D721Med (cell line): ENCODE results near the gene BLOC1S1.
A peak's percentile ranks its signal among the peaks of the same experiment; 100 is the strongest.

ENCODE experiments used
- DNase-seq: peaks from one replicate; pipeline ENCODE4 v3.0.0; 2011; ENCODE audit warnings: low spot score; ENCODE audit not compliant: insufficient read length
- FAIRE-seq: peaks from 2 replicates; lab custom pipeline; 2011; peaks lifted over from hg19 to GRCh38; lab: Jason Lieb, UNC
- TF ChIP-seq, protein P1 (sequence below): IDR thresholded peaks from 2 replicates; pipeline ENCODE4 v1.5.1; 2012; ENCODE audit warnings: mild to moderate bottlenecking, control low read depth; ENCODE audit not compliant: insufficient read depth; ENCODE audit errors: missing control alignments

BLOC1S1 gene

DNA sequence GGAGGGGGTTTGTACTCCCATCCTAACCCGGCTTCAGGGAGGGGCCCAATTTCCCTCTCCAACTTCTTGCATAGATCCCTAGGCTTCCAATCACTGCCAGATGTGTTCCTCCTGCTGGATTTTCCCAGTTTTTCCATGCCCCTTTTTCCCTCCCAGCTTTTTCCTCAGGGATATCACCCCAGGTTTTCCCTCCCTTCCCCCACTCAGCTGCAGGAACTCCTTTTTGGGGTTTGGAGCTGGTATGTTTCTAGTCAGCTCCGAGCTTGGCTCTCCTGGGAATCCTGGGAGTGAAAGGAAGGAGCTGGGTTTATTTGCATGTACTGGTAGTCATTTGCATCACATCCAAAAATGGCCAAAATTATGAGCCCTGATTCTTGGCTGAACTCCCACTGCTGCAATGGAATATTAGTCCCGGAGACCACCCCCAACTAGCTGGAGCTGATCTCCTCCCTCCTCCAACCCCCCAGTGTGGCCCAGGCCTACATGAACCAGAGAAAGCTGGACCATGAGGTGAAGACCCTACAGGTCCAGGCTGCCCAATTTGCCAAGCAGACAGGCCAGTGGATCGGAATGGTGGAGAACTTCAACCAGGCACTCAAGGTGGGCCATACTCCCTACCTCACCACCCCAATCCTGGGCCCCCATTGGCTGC lies 2.9 kb downstream of the BLOC1S1 start:
- DNase-seq (no peak), FAIRE-seq (no peak)
- TF ChIP-seq, protein P1, sequence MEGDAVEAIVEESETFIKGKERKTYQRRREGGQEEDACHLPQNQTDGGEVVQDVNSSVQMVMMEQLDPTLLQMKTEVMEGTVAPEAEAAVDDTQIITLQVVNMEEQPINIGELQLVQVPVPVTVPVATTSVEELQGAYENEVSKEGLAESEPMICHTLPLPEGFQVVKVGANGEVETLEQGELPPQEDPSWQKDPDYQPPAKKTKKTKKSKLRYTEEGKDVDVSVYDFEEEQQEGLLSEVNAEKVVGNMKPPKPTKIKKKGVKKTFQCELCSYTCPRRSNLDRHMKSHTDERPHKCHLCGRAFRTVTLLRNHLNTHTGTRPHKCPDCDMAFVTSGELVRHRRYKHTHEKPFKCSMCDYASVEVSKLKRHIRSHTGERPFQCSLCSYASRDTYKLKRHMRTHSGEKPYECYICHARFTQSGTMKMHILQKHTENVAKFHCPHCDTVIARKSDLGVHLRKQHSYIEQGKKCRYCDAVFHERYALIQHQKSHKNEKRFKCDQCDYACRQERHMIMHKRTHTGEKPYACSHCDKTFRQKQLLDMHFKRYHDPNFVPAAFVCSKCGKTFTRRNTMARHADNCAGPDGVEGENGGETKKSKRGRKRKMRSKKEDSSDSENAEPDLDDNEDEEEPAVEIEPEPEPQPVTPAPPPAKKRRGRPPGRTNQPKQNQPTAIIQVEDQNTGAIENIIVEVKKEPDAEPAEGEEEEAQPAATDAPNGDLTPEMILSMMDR, result no peak

DNA sequence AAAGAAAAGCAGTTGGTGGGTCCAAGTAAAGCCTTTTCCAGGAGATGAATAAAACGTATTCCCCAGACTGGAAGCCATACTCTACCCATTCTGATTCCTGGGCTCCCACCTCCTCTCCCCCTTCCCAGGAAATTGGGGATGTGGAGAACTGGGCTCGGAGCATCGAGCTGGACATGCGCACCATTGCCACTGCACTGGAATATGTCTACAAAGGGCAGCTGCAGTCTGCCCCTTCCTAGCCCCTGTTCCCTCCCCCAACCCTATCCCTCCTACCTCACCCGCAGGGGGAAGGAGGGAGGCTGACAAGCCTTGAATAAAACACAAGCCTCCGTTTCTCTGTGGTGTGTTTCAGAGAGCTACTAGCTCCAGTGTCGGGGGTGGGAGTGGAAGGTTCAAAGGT lies 3.5 kb downstream of the BLOC1S1 start:
- DNase-seq, result no peak
- TF ChIP-seq, protein P1, result no peak
- no peak for FAIRE-seq

DNA sequence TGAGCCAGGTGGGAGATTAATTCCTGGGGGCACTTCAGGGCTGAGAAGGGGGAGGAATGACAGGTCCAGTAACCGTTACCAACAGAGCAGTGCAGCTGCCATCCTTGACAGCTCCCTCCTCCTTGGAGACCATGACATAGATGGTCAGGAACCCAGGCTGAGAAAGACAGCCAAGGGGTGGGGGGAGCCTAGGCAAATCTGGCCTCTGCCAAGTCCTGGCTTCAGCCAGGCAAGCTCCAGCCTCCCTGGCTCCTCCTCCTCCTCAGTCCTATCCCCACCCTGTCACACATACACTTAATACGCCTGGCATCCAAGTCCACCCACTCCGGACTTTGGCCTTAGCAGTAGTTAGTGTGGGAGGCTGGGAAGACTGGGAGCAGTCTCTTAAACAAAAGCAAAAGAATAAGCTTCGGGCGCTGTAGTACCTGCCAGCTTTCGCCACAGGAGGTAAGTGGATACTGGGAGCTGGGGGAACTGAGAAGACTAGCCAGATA lies 4.3 kb downstream of the BLOC1S1 start, which contains the start of gene RDH5:
Gene RDH5 (plus strand): TSS at position 323 of the 494 bp plus-strand sequence. CDS start 792 bp downstream, outside the sequence.
- TF ChIP-seq, protein P1, result no peak
- FAIRE-seq, result no peak

DNA sequence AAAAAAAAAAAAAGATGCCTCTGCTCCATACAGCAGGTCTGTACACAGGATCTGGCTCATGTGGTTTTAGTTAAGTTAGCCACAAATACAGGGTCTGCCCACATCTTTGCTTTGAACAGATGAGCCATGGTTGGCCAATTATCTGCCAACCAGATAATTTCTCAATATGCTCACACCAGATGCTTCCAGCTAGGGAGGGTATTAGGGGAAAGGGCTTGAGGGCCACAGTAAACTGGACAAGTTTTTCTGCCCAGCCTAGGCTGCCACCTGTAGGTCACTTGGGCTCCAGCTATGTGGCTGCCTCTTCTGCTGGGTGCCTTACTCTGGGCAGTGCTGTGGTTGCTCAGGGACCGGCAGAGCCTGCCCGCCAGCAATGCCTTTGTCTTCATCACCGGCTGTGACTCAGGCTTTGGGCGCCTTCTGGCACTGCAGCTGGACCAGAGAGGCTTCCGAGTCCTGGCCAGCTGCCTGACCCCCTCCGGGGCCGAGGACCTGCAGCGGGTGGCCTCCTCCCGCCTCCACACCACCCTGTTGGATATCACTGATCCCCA lies 5.1 kb downstream of the BLOC1S1 start:
- FAIRE-seq (no peak), DNase-seq (no peak)
- TF ChIP-seq, protein P1, result peak; percentile 21

More for the DNA sequence above, 4.3 kb downstream of the BLOC1S1 start, which contains the start of gene RDH5:
- DNase-seq, result no peak

DNA sequence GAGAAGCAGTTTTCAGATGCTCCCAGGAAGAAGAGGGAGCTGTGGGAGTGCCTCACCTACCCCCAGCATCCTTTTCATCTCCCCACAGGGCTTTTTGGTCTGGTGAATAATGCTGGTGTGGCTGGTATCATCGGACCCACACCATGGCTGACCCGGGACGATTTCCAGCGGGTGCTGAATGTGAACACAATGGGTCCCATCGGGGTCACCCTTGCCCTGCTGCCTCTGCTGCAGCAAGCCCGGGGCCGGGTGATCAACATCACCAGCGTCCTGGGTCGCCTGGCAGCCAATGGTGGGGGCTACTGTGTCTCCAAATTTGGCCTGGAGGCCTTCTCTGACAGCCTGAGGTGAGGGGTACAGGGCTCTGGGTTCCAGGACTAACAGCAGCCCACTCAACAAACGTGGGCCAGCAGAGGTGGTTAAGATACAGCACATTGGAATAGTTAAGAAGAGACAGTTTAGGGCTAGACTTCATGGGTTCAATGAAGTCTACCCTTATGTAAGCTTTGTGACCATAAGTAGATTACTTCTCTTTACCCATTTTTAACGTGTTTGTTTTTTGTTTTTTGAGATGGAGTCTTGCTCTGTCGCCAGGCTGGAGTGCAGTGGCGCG lies 5.9 kb downstream of the BLOC1S1 start:
- TF ChIP-seq, protein P1, result no peak
- FAIRE-seq (no peak), DNase-seq (no peak)

DNA sequence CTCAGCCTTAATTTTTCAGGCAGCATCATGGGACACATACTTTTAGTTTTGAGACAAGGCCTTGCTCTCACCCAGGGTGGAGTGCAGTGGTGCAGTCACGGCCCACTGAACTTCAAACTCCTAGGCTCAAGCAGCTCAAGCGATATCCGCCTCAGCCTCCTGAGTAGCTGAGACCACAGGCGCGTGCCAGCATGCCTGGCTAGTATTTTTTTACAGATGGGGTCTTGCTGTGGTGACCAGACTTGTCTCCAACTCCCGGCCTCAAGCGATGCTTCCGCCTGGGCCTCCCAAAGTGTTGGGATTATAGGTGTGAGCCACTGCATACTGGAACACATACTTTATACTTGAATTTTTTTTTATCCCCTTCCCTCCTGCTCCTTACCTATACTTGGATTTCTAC lies 7.1 kb downstream of the BLOC1S1 start:
- DNase-seq (no peak), FAIRE-seq (no peak)
- TF ChIP-seq, protein P1, result no peak
